Fibroblast of skin of right biceps (primary cell): ENCODE data around the gene SVOPL.

Experiments used
- DNase-seq: peaks from one replicate; pipeline ENCODE4 v3.0.0-alpha.2; 2013

The SVOPL gene

GRCh38 chr7:138555684-138556083, 145.5 kb downstream of the SVOPL start:
- no peak for DNase-seq

DNA sequence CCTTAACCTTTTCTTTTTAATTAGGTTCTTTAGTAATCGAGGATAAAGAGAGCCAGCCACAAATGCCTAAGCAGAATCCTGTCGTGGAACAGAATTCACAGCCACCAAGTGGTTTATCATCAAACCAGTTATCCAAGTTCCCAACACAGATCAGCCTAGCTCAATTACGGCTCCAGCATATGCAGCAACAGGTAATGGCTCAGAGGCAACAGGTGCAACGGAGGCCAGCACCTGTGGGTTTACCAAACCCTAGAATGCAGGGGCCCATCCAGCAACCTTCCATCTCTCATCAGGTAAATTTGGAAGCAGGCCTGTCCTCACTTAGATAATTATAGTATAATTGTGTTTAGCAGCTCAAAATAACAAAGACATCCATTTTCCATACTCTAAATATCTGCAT, 146.5 kb downstream of the SVOPL start:
- DNase-seq, result no peak

GRCh38 chr7:138553805-138554204, 147.4 kb downstream of the SVOPL start:
- no peak for DNase-seq

DNA sequence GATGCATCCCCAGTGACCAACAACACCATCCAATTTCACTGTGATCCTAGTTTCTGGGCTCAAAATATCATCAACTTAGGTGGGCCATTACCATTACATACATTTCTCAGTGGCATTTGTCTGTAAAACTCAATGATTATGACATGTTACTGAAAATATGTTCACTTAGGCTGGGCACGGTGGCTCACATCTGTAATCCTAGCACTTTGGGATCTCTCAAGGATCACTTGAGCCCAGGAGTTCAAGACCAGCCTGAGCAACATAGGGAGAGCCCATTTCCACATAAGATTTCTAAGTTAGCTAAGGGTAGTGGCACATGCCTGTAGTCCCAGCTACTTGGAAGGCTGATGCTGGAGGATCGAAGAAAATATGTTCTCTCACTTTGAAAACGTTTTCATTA, 150.1 kb downstream of the SVOPL start:
- no peak for DNase-seq

DNA sequence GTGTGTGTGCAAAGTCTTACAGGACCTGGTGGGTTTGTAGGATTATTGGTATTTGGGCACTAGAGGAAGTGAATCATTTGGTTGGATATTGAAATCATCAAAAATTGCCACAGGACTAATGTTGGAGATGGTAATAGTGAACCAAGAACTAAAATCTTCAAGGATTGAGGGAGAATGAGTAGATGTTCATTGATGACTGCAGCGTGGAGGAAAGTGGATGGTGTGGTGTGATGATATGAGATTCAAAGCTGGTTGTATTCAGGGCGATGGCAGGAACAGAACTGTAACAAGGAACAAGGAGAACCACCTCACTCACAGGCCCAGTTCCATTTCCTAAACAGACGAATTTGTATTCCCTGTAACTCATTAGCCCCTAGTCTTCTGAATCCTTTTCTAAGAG, 150.8 kb downstream of the SVOPL start:
- DNase-seq, result no peak

- no peak for DNase-seq
These were observed 152.1 kb downstream of the SVOPL start for GRCh38 chr7:138549082-138549481.

GRCh38 chr7:138546829-138547228, 154.3 kb downstream of the SVOPL start:
- no peak for DNase-seq

- no peak for DNase-seq
These were observed 155.0 kb downstream of the SVOPL start for GRCh38 chr7:138546064-138546619.

- DNase-seq, result no peak
These were observed 156.0 kb downstream of the SVOPL start for GRCh38 chr7:138545123-138545522.
